CD4-positive, alpha-beta T cell treated with Interleukin-10 for 1 hour (primary cell): Measurements from ENCODE around the gene RAP1GAP2.

Experiments
- DNase-seq: peaks from one replicate; pipeline ENCODE4 v3.0.0-alpha.2; 2020

Gene RAP1GAP2

DNA sequence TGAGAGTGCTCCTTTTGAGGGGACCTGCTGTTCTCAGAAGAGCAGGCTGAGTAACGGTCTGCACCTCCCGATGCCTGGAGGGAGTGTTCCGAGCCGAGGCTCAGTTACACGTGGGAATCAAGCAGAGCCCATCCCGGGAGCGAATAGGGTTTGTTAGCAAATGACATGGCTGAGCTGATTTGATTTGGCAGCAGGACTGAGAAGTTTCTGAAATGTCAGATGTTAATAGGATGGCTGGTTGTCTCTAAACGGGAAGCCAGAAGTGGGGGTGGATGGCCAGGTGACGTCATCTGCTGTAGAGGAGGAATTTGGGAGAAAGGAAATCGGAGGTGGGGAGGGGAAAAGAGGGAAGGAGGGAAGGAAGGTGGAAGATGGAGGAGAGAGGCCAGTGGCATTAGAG lies 128.0 kb downstream of the RAP1GAP2 start:
- no peak for DNase-seq

DNA sequence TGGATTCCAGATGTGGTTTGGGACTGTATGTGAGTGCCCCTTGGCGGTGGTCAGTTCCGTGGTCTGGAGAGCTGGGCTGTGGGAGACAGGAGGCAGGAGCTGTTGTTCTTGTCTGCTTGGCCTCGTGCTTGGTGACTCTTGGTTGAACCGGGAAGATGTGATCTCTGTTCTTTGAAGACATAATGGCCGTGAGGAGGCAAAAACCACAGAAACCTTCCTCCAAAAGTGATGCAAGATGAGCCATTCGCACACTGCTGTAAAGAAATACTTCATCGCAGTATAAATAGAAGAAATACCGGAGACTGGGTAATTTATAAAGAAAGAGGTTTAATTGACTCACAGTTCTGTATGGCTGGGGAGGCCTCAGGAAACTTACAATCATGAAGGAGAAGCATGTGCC lies 128.8 kb downstream of the RAP1GAP2 start:
- no peak for DNase-seq

DNA sequence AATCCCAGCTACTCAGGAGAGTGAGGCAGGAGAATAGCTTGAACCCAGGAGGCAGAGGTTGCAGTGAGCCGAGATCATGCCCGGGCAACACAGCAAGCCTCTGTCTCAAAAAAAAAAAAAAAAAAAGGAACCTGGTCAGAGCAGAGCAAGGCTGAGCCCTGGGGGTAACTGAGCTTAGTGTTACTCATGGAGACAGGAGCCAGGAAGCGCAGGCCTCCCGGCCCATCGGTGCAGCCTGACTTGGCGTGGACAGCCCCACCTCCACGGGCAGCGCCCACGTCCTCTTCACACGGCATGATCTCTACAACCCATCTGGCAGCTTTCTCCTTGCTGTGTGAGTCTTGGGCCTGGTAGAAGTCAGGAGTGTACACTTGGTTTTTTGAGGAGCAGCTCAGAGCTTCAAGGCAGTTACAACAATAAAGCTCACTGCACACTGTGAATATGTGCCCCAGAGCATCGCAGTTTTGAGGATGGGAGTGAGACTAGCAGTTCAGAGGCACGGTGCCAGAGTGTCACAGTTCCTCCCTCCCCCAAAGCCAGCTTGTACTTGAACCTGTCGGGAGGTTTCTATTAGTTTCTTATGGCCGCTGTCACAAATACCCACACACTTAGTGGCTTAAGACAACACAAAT lies 129.9 kb downstream of the RAP1GAP2 start:
- DNase-seq = no peak

DNA sequence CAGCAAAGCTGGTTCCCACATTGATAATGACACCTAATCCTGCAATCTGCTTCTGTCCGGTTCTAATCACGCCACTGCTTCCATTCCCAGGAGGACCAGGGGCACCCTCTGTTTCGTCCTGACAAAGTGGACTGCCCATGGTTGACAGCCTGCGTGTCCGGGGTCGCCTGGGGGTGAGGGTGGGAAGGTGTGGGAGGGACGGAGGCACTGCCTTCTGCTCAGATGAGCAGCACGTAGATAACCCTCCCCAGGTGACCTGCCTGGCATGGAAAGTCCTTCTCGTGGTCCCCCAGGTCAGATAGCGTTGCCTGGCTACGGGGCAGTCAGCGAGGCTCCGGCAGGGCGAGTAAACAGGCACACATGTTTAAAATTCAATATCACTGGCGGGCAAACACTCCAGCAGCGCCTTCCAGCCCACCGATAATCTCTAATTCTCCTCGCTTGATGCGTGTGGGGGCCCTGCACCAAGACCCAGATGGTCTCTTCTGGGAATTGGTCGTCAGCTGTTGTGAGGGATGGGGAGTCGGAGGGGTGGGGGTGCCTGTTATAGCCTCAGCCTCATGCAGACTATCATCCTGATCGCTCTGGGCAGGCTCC lies 132.2 kb downstream of the RAP1GAP2 start:
- no peak for DNase-seq

DNA sequence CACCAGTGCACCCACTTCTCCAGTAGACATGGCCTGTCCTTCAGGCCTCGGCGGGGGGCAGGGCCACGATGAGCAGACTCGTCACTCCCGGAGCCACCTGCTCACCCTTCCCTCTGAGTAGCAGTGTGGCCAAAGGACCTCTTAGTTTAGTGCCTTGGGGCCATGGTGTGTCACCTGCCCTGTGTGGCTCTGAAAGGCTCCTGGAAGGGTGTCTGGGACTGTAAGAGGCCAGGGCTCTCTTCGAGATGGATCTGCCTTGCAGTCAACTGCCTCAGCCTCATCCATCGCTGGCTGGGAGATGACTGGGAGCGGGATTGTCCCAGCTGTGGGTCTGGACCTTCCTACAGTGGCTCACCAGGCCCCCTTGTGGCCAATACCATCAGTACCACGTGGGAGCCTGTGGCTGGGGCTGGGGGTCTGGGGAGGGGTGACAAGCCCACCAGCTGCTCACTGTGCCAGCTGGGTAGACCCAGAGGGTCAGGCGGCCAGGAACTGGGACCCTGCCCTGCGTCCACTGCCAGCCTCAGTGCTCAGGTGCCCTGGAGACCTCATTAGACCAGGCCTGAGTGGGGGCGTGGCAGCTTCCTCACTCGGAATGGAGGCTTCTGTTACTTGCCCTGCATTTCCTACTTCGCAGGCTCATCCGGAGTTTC lies 133.8 kb downstream of the RAP1GAP2 start:
- DNase-seq = peak; percentile 14

DNA sequence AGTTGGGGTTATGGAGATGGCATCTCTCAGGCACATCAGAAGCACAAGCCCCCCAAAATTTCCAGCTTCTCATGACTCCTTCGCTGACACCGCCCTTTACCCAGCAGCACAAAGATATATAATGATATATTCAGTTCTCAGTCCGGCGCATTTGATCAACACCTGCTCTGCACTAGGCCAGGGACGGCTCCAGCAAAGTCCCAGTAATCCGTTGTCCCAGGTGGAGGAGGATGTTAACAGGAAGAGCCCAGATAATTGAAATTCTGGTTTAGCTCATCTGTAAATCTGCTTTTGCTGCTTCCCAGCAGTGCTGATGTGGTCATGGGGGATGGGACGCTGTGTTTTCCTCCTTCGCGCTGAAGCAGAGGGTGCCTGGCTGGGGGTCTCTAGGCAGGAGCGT lies 135.6 kb downstream of the RAP1GAP2 start:
- no peak for DNase-seq

DNA sequence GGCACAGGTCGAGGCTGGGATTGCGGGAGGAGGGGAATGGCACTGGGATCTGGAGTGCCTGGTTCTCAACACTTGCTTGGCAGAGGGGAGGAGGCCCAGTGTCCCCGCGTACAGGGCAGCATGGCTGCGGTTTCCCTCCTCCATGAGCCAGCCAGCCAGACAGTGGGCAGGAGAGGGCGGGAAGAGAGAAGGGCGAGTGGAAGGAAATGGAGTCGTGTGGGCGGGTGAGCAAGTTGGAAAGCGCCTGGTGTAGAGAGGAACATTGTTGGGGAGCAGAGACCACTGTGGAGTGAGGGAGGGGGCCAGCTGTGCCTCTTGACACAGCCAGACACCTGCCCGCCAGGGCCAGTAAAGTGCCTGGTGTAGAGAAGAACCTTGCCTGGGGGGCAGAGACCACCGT lies 136.7 kb downstream of the RAP1GAP2 start:
- no peak for DNase-seq

DNA sequence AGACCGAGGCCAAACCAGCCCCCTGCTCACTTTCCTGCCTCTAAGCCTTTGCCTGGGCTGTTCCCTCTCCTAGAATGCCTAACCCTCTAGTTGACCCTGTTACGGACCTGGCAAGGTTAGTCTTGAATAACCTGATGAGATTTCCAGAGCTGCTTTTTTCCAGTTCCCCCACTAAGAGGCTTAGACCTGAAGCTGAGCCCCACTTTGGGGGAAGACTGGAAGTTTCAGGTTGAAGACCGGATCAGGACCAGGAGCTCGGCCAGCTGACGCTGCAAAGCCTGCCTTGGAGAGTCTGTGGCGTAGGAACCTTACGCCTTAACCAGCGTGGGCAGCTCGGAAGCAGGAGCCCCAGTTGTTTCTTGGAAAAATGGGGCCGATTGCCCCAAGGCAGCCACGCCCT lies 137.4 kb downstream of the RAP1GAP2 start:
- no peak for DNase-seq

DNA sequence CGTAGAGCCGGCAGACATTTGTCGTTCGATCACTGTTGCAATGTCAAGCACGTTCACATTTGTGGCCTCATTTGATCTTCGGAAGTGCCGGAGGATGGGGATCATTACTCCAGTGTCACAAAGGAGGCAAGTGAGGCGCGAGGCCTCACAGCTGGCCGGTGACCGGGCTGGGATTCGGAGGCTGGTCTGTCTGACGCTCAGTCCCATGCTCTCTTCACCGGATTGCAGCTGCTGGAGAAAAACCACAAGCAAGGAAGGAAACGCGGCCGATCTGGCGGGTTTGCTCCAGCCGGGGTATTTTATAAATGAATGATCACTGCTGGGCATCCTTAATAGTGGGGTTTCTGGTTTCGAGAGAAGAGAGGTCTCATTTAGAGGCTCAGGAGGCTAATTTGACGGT lies 139.4 kb downstream of the RAP1GAP2 start:
- DNase-seq = no peak

DNA sequence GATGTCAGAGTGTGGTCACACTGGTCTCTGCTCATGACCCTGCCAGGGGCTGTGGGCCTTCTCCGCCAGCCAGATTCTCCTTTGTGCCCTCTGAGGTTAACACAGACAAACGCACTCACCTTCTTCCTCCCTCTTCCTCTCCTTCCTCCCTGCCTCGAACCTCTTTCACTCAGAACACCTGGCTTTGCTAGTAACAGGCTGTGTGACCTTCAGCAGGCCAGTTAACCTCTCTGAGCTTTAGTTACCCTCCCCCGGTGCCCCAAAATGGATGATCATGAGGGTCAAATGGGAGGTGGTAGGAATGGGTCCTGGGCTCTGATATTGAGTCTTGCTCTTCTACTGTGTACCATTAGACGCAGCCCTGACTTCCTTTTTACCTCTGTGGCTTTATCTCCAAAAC lies 140.1 kb downstream of the RAP1GAP2 start:
- no peak for DNase-seq

DNA sequence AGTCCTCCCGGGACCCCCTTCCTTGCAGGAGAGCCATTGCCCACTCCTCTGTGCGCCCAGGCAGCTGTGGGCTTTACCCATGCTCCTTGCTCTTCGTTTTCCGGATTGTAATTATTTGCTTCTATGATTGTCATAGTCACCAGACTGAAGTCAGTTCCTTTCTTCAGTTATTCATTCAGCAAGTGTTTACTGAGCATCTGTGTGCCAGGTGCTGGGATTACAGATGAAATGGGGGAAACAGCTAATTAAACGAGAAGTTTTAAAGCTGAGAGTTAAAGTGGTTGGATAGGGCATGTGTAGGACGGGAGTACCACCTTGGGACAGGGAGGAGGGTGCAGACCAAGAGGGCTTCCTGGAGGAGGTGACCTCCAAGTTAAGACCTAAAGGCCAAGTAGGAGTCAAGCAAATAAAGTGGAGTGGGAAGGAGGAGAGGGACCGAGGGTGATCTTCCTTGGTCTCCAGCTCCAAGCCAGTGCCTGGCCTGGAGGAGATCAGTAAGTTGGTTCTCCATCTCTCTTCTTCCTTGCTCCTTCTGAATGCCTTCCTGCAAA lies 140.6 kb downstream of the RAP1GAP2 start:
- no peak for DNase-seq

DNA sequence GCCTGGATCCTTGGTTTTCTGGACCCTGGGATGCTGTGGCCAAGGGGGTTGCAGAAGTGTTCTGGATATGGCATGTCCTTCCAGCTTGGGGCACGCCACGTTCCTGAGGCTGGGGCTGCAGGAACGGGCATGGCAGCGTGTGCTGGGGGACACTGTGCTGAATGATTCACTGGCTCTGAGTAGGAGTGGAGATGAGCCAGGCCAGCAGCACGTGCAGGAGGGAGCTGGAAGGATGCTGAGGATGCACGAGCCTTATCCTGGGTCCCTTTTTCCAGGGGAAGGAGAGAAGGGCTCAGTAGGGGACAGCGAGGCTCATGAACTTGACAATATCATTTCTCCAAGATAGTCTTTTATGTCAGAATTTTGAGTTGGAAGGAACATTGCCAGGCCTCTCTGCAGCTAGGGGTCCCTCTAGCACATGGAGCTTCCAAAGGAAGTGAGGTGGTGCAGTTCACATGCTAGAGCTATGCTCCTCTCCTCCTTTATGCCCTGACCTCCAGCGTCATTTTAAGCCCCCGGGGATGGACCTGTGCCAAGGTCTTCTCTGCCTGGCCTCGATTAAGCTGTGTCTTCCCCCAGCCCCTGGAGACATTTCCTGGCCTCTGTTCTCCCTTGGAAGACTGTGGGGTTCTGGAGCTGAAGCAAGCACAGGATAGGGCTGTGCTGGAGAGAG lies 141.2 kb downstream of the RAP1GAP2 start:
- no peak for DNase-seq

DNA sequence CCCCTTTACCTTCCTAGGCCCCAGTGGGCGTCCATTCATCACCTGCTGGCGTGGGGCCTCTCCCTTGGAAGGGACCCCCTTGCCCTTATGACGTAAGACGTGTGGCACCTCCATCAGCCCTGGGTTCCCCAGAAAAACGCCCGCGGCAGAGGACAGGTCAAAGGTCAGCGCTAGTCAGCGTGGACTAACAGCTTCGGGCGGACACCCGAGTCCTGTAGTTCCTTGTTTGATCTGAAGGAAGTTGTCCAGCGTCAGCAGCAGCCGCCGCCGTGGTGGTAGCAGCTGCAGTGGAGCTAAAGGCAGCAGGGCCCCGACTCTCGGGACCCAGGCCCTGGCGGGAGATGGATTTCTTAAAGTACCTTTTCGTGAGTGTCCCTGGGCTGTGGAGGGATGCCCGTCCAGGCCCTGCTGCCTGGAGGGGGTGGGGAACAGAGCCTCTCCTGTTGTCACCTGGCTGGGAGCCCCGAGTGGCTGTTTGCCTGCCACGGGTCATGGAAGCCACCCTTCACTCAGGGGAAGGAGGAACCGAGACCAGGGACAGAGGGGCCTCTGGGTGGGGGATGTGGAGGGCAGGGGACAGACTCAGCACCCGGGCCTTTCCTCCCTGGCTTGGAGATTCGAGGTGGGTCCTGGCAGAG lies 143.6 kb downstream of the RAP1GAP2 start:
- no peak for DNase-seq

DNA sequence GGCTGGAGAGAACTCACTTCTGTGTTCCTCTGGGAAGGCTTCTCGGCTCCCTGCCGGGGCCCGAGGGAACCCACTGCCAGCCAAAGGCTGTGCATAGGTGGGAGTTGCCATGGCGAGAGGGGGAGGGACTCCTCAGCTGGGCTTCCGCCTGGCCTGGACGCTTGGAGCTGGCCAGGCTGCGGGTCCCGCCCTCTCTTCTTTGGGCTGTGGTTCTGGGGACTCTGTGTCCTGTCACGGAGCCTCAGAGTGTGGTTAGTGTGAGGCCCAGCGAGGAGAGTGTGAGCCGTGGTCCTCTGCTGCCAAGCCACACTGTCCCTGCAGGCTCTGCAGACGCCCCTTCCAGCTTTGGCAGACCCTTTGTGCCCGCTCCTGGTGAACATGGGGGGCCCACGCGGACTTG lies 144.1 kb downstream of the RAP1GAP2 start:
- DNase-seq = no peak

DNA sequence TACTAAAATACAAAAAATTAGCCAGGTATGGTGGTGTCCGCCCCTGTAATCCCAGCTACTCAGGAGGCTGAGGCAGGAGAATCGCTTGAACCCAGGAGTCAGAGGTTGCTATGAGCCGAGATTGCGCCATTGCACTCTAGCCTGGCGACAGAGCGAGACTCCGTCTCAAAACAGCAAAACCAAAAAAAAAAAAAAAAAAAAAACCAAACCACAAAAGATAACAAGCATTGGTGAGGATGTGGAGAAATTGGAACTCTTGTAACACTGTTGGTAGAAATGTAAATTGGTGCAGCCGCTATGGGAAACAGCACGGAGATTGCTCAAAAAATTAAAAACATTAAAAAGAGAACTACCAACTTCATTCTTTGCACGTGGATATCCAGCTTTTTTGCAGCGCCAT lies 147.7 kb downstream of the RAP1GAP2 start:
- peak; percentile 10 for DNase-seq

DNA sequence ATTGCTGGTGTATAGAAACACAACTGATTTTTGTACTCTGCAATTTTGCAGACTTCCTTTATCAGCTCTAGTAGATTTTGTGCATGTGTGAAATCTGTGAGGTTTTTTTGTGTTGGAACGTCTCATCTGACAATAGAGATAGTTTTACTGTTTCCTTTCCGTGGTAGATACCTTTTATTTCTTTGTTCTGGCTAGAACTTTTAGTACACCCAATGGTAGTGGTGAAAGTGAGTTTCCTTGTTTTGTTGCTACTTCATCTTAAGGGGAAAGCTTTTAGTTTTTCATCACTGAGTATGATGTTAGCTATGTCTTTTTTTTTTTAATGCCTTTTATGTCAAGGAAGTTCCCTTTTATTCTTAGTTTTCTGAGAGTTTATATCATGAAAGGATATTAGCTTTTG lies 149.1 kb downstream of the RAP1GAP2 start:
- no peak for DNase-seq

DNA sequence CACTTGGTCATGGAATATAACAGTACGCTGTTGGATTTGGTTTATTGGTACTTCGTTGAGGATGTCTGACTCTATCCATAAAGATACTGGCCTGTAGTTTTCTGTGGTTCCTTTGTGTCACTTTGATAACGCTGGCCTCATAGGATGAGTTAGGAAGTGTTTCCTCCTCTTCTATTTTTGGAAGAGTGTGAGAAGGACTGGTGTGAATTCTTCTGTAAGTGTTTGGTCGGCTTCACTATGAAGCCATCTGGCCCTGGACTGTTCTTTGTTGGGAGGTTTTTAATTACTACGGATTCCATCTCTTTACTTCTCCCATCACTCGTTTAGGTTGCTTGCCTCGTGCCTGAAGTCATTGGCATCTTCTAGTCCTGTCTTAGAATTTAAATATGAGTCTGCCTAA lies 149.9 kb downstream of the RAP1GAP2 start:
- DNase-seq = no peak

DNA sequence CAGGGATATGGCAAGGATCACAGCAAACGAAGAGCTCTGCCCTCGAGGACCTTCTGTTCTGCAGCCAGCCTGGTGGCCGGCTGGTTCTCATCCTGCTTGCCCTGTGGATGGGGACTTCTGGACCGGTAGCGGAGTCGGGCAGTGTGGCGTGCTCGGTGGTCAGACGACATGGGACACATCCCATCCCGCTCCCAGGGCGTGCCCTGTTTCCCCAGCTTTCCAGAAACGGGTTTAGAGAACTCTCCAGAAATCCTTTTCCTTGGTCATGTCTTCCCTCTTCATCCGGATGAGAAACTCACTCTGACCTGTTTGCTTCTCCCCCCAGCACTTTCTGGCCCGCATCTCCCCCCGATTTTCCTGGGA lies 151.3 kb downstream of the RAP1GAP2 start:
- no peak for DNase-seq

DNA sequence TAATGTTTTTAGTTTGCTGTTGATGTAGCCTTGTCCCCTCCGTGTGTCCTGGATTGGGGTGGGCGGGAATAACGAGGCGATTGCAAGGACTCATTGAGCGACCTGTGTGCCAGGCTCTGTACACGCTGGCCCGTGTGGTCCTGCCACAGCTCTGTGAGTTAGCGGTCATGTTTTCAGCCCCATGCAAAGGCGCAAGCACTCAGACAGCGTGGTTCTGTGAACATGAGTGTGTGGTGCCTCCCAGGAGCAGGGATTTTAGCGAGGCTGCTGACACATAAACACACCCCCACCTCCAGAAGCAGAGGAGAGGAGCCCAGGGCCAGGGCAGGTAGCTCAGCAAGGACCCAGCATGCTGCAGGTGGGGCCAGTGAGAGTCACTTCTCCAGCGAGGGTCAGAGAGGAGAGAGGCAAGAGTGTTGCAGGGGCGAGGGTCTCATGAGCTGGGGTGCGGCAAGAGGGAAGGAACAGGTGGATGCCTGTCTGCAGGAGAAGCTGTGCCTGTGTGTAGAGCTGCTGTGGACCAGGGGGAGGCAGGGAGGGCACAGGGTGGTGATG lies 151.8 kb downstream of the RAP1GAP2 start:
- no peak for DNase-seq

DNA sequence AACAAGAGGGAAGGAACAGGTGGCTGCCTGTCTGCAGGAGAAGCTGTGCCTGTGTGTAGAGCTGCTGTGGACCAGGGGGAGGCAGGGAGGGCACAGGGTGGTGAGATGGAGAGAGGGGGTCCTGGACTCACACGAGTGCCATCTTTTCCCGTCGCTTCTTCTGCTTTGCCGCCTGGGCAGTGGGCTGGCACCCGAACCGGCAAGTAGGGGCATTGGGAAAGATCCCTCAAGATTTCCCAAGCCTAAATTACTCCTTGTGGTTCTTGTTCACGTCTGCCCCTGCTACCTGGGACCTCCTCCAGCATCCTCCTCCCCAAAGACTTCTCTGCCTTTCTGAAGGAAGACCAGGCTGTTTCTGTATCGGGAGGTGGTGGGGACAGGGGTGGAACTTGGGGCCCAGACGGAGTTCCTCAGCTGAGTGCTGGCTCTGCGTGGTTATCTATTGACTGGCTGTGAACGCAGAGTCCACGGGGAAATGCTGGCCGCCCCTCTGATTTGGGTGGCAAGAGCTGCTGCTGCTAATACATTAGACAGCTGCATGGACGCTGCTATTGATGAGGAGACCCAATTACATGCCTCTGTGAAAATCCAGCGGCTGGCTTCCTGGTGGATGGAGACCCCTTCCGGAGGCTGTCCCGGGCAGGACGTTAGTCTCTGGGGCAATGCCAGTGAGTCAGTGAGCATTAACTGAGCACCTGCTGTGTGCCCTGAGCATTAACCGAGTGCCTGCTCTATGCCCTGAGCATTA lies 152.7 kb downstream of the RAP1GAP2 start:
- DNase-seq = no peak

DNA sequence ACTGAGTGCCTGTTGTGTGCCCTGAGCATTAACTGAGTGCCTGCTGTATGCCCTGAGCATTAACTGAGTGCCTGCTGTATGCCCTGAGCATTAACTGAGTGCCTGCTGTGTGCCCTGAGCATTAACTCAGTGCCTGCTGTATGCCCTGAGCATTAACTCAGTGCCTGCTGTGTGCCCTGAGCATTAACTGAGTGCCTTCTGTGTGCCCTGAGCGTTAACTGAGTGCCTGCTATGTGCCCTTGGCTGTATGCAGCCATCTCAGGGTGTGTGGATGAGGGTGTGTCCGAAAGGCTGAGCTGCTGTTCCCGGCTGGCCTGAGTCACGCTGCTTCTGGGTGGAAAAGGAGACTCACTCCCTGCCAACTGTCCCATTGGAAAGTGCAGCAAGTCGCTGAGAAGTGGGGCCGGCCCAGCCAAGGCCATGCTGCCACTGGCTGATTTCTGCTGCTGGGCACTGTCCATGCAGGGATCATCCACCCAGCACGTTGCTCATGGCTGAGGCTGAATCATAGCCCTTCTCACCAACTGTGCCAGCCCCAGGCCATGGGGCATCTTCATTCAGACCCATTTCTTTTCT lies 153.3 kb downstream of the RAP1GAP2 start:
- no peak for DNase-seq

DNA sequence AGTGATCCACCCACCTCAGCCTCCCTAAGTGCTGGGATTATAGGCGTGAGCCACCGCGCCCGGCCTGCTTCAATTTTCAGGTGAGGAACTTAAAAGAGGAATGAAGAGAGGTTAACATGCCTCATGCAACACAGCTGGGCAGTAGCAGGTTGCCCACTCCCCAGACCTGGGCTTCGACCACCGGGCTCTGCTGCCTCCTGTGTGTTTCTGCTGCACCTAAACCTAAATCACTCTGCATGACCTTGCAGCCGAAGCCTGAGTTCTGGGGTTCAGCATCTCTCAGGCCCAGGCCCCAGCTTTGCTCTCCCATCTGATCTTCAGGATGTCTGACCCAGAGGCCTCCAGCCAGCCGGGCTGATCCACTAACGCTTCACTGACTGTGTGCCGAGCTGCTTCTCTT lies 154.6 kb downstream of the RAP1GAP2 start:
- DNase-seq = no peak
